ENCODE measurements around the gene UBE2D3.
"Not testable (repeated sequence)": the region's sequence is repeated elsewhere in the genome, so short reads cannot be mapped to it uniquely, and the experiment has no call there.

Gene UBE2D3

DNA sequence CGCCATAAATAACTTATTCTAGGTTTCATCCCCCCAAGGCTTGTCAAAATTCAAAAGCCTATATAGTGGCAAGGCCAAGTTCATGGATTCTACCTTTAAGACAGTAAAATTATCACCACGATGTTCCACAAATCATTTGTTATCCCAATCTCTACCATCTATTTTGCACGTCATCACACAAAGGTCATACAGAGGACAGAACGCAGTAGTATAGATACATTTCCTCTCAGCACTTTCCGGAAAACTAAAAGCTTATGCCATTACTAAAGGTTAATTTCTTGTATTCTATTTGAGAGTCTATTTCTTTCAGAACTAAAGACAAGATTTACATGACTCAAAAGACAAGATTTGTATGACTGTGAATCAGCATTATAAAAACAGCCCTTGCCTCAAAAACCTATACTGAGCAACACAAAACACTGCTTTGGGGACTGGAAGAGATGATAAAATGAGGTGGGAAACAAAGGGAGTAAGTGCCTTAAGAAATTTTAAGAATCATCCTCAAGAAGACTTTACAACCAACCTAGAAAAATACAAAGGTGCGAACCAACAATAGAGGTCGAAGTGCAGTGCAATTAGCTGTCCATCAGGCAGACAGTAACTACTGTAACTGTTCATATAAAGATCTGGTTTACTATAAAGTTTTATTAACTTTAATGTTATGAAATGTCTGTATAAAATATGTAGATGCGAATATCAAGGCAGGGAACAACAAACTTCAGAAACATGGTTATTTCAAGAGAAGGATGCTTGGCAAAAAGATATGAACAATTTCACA is 7.6 kb downstream of the UBE2D3 start:
- no peak overlapping the region for H2BK12ac ChIP-seq (ENCODE audit: low read length)
- H3K79me2 ChIP-seq (ENCODE audit: control insufficient read depth, insufficient read depth, low read length, poor library complexity), result peaks cover 8% of the 10 kb centered on the region
- no peak overlapping the region for H2AK5ac ChIP-seq (ENCODE audit: low read length)
- H2BK120ac ChIP-seq (ENCODE audit: insufficient read depth, low read length, poor library complexity), result no peak overlapping the region
- H3K4me1 ChIP-seq (ENCODE audit: control insufficient read depth in 1 of 2, insufficient read depth in 2 of 2, low read length in 2 of 2), result peaks cover 4 to 8% of the 10 kb centered on the region in 2 experiments
- no peak overlapping the region for H2AFZ ChIP-seq (ENCODE audit: insufficient read depth, low read length, poor library complexity)
- no peak overlapping the region for H3K14ac ChIP-seq (ENCODE audit: low read length)
- no peak overlapping the region for H2BK5ac ChIP-seq (ENCODE audit: low read depth, low read length, poor library complexity)
- H3K79me1 ChIP-seq (ENCODE audit: low read length), result no peaks in the 10 kb centered on the region
- no peak overlapping the region for H3K23ac ChIP-seq (ENCODE audit: low read length)
- no peaks in the 10 kb centered on the region for H3K9me3 ChIP-seq (ENCODE audit: insufficient read depth, low read depth, low read length)
- no peak overlapping the region for H3K18ac ChIP-seq (ENCODE audit: low read length)
- H3K4me2 ChIP-seq (ENCODE audit: low read length), result no peak overlapping the region
- WGBS (ENCODE audit: extremely low coverage, insufficient coverage, insufficient read length), result no CpG with 5 or more reads among the region's 8 CpGs
- no peak overlapping the region for H3K4me3 ChIP-seq (ENCODE audit: low read depth, low read length)
- no peak overlapping the region for H4K12ac ChIP-seq (ENCODE audit: low read depth, low read length)
- no peak overlapping the region for H3K9ac ChIP-seq (ENCODE audit: low read length)
- no peak overlapping the region for H4K8ac ChIP-seq (ENCODE audit: low read depth, low read length)
- no peak overlapping the region for H4K91ac ChIP-seq (ENCODE audit: low read depth, low read length)
- peaks cover 0 to 4% of the 10 kb centered on the region in 2 experiments for H3K36me3 ChIP-seq (ENCODE audit: control insufficient read depth in 1 of 2, insufficient read depth in 2 of 2, low read length in 2 of 2)
- no peak for DNase-seq
- H3K27ac ChIP-seq (ENCODE audit: low read depth, low read length), result peak overlapping the region; percentile 41
- no peaks in the 10 kb centered on the region for H3K27me3 ChIP-seq (ENCODE audit: insufficient read depth, low read length)
- peak overlapping the region; percentile 86 for H3K4ac ChIP-seq (ENCODE audit: low read depth, low read length)

DNA sequence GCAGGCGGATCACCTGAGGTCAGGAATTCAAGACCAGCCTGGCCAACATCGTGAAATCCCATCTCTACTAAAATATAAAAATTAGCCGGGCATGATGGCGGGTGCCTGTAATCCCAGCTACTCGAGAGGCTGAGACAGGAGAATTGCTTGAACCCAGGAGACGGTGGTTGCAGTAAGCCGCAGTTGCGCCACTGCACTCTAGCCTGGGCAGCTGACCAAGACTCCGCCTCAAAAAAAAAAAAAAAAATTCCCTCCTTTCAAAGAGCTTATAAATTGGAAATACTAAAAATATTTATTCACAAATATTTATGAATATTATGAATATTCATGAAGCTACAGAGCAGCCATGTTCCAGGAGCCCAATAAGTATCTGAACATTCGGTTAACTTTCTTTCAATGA is 8.3 kb downstream of the UBE2D3 start:
- not testable (repeated sequence) for H3K4me2 ChIP-seq (ENCODE audit: low read length); H3K27me3 ChIP-seq (ENCODE audit: insufficient read depth, low read length); H3K18ac ChIP-seq (ENCODE audit: low read length); DNase-seq; H3K9ac ChIP-seq (ENCODE audit: low read length); H2BK5ac ChIP-seq (ENCODE audit: low read depth, low read length, poor library complexity); H3K9me3 ChIP-seq (ENCODE audit: insufficient read depth, low read depth, low read length); H3K23ac ChIP-seq (ENCODE audit: low read length); H3K27ac ChIP-seq (ENCODE audit: low read depth, low read length); H4K8ac ChIP-seq (ENCODE audit: low read depth, low read length); H2BK120ac ChIP-seq (ENCODE audit: insufficient read depth, low read length, poor library complexity); H2AK5ac ChIP-seq (ENCODE audit: low read length); H2BK12ac ChIP-seq (ENCODE audit: low read length); H4K12ac ChIP-seq (ENCODE audit: low read depth, low read length); H3K36me3 ChIP-seq (ENCODE audit: control insufficient read depth in 1 of 2, insufficient read depth in 2 of 2, low read length in 2 of 2); H3K14ac ChIP-seq (ENCODE audit: low read length); H2AFZ ChIP-seq (ENCODE audit: insufficient read depth, low read length, poor library complexity); H3K79me1 ChIP-seq (ENCODE audit: low read length); H3K4me3 ChIP-seq (ENCODE audit: low read depth, low read length); H4K91ac ChIP-seq (ENCODE audit: low read depth, low read length)
- Histone ChIP-seq H3K4me1 (ENCODE audit: control insufficient read depth in 1 of 2, insufficient read depth in 2 of 2, low read length in 2 of 2) (peaks cover 7 to 11% of the 10 kb centered on the region in 2 experiments), H3K79me2 (ENCODE audit: control insufficient read depth, insufficient read depth, low read length, poor library complexity) (peaks cover 12% of the 10 kb centered on the region), H3K4ac (ENCODE audit: low read depth, low read length) (peak overlapping the region; percentile 98)
- WGBS (ENCODE audit: extremely low coverage, insufficient coverage, insufficient read length), result no CpG with 5 or more reads among the region's 10 CpGs

DNA sequence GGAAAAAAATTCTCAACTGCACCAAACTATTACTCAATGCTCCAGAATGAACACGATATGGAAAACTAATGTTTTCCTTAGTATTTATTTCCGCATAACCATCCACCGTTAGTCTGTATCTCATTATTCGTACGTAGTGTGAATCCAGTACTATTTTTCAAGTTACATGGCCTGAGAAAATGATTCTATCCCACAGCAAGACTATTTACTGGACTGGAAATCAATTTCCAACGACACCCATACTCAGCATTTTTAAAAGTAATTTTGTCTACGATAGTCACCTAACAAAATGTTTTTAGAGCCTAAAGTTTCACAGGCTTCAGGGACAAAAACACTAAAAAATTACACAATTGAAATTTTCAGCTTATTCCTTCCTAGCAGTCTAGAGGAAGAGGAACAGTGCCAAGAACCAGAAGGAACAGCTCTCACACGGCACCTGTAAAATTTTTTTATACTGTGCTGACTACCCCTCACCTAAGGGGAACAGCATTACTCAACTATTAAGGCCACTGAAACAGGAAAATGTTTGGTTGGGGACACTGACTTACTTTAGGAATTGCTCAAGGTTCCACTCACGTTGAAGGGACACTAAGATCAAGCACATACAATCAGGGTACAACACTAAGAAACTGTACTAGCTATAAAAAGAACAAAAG is 9.6 kb downstream of the UBE2D3 start:
- no peak overlapping the region for H4K12ac ChIP-seq (ENCODE audit: low read depth, low read length)
- WGBS (ENCODE audit: extremely low coverage, insufficient coverage, insufficient read length), result no CpG with 5 or more reads among the region's 9 CpGs
- no peak overlapping the region for H3K14ac ChIP-seq (ENCODE audit: low read length)

DNA sequence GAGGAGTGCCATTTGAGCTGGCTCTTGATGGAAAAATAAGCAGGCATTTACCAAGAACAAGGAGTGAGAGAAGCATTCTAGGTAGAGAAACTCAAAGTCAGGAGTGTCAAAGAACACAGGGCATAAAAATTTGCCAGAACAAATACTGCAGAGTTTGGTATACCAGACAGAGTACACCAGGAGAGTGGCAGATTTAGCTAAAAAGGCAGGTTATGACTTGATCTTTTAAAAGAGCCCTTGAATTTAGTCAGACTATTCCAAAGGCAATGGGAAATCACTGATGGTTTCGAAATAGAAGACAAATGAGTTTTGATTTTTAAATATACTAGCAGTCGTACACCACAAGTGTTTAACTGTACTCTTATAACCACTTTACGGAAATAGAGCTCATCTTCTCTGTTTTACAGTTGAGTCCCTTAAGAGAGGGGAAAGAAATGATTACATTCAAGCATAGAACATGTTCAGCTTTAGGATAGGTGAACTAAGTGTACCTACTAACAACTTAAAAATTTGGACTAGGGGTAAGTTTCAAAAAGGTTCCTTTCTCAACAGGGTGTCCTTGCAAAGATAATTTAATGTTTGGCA is 10.2 kb downstream of the UBE2D3 start:
- Histone ChIP-seq H2BK120ac (ENCODE audit: insufficient read depth, low read length, poor library complexity) (no peak overlapping the region), H2AFZ (ENCODE audit: insufficient read depth, low read length, poor library complexity) (no peak overlapping the region), H3K18ac (ENCODE audit: low read length) (no peak overlapping the region), H2AK5ac (ENCODE audit: low read length) (no peak overlapping the region), H3K27ac (ENCODE audit: low read depth, low read length) (no peak overlapping the region), H3K4me1 (ENCODE audit: control insufficient read depth in 1 of 2, insufficient read depth in 2 of 2, low read length in 2 of 2) (peaks cover 7 to 11% of the 10 kb centered on the region in 2 experiments), H3K79me1 (ENCODE audit: low read length) (peaks cover 2% of the 10 kb centered on the region), H3K9ac (ENCODE audit: low read length) (no peak overlapping the region), H3K14ac (ENCODE audit: low read length) (no peak overlapping the region), H3K79me2 (ENCODE audit: control insufficient read depth, insufficient read depth, low read length, poor library complexity) (peaks cover 15% of the 10 kb centered on the region), H4K8ac (ENCODE audit: low read depth, low read length) (no peak overlapping the region), H3K9me3 (ENCODE audit: insufficient read depth, low read depth, low read length) (no peaks in the 10 kb centered on the region), H2BK12ac (ENCODE audit: low read length) (no peak overlapping the region), H3K27me3 (ENCODE audit: insufficient read depth, low read length) (no peaks in the 10 kb centered on the region), H3K4ac (ENCODE audit: low read depth, low read length) (no peak overlapping the region), H4K12ac (ENCODE audit: low read depth, low read length) (no peak overlapping the region), H4K91ac (ENCODE audit: low read depth, low read length) (no peak overlapping the region), H3K36me3 (ENCODE audit: control insufficient read depth in 1 of 2, insufficient read depth in 2 of 2, low read length in 2 of 2) (peaks cover 4 to 7% of the 10 kb centered on the region in 2 experiments), H3K4me2 (ENCODE audit: low read length) (no peak overlapping the region), H2BK5ac (ENCODE audit: low read depth, low read length, poor library complexity) (no peak overlapping the region), H3K4me3 (ENCODE audit: low read depth, low read length) (no peak overlapping the region), H3K23ac (ENCODE audit: low read length) (no peak overlapping the region)
- WGBS (ENCODE audit: extremely low coverage, insufficient coverage, insufficient read length), result no CpG with 5 or more reads among the region's 3 CpGs
- DNase-seq, result no peak

More for the DNA sequence above, 9.6 kb downstream of the UBE2D3 start:
- Histone ChIP-seq H3K27ac (ENCODE audit: low read depth, low read length) (no peak overlapping the region), H2AFZ (ENCODE audit: insufficient read depth, low read length, poor library complexity) (no peak overlapping the region), H3K79me2 (ENCODE audit: control insufficient read depth, insufficient read depth, low read length, poor library complexity) (peaks cover 15% of the 10 kb centered on the region), H3K4ac (ENCODE audit: low read depth, low read length) (peak overlapping the region; percentile 96), H3K9ac (ENCODE audit: low read length) (no peak overlapping the region), H3K4me3 (ENCODE audit: low read depth, low read length) (no peak overlapping the region), H2BK5ac (ENCODE audit: low read depth, low read length, poor library complexity) (no peak overlapping the region), H3K79me1 (ENCODE audit: low read length) (peaks cover 2% of the 10 kb centered on the region), H2BK120ac (ENCODE audit: insufficient read depth, low read length, poor library complexity) (no peak overlapping the region), H3K4me1 (ENCODE audit: control insufficient read depth in 1 of 2, insufficient read depth in 2 of 2, low read length in 2 of 2) (peaks cover 7 to 11% of the 10 kb centered on the region in 2 experiments), H2BK12ac (ENCODE audit: low read length) (no peak overlapping the region), H3K27me3 (ENCODE audit: insufficient read depth, low read length) (no peaks in the 10 kb centered on the region), H3K4me2 (ENCODE audit: low read length) (peak overlapping the region; percentile 43), H3K23ac (ENCODE audit: low read length) (no peak overlapping the region), H4K8ac (ENCODE audit: low read depth, low read length) (no peak overlapping the region), H3K9me3 (ENCODE audit: insufficient read depth, low read depth, low read length) (no peaks in the 10 kb centered on the region), H4K91ac (ENCODE audit: low read depth, low read length) (no peak overlapping the region), H2AK5ac (ENCODE audit: low read length) (no peak overlapping the region), H3K18ac (ENCODE audit: low read length) (no peak overlapping the region), H3K36me3 (ENCODE audit: control insufficient read depth in 1 of 2, insufficient read depth in 2 of 2, low read length in 2 of 2) (peaks cover 4 to 7% of the 10 kb centered on the region in 2 experiments)
- DNase-seq, result no peak
